ENCODE data around the gene HTR1A.

Gene HTR1A

GRCh38 chr5:63962279-63962678, at the start of gene HTR1A:
Gene HTR1A, minus strand, starts transcription at chr5:63962445. Its CDS starts 726 bp downstream, at chr5:63961719.
- DNase-seq (ENCODE audit: low read depth in 2 of 3, low spot score in 2 of 3), result no peak

- no peak for DNase-seq (ENCODE audit: low read depth in 2 of 3, low spot score in 2 of 3)
These were observed 41.7 kb upstream of the HTR1A start for GRCh38 chr5:64003966-64004365.

GRCh38 chr5:64000096-64000495, 37.9 kb upstream of the HTR1A start:
- no peak for DNase-seq (ENCODE audit: low read depth in 2 of 3, low spot score in 2 of 3)

DNA sequence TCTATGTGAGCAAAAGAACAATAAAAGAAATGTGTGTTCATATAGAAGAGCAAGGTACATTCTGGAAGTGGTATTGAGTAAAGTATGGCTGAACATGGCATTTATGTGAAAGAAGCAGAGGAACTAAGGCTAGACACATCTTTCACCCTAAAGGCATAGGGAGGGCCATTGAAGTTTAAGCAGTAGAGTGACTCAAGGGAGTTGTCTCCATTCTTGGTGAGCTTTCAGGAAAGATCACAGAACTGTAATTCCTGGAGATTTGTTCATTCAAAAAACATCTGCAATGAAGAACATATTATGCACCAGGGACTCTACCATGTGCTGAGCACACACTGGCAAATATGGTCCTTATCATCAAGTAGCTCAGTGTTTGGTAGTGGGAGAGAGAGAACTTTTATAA, 24.8 kb upstream of the HTR1A start:
- no peak for DNase-seq (ENCODE audit: low read depth in 2 of 3, low spot score in 2 of 3)

DNA sequence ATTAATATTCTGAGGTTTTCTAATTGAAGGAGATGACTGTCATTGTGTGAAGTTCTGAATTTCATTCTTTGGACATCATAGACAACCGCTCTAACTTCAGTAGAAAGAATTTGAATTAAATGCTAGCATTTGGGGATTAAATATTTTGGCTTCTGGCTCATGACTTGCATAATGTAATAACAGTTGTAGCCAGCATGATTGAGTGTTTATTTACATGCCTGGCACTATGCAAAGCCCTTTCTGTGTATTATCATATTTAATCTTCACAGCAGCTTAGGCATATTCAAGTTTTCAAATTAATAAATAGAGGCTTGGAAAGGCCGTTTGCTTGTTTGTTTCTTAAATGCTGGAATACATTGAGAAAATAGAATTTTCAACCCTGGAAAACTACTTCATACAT, 19.6 kb upstream of the HTR1A start:
- DNase-seq (ENCODE audit: low read depth in 2 of 3, low spot score in 2 of 3), result no peak

DNA sequence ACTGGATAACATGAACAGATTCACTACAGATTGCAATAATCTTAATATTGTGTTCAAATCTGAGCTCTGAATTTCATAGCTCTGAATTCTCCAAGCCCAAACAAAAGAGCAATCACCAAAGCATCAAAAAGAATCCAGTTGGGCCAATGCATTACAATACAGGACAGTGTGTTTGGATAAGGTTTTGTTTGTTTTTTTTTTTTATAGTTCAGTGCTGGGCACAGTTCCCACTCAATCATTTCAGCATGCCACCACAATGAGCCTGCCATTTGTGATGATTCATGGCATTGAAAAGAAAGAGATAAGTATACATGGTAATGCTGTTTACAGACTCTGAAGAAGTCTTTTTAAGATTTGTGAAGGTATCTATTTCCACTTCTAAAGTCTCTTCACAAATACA, 1.7 kb upstream of the HTR1A start:
- no peak for DNase-seq (ENCODE audit: low read depth in 2 of 3, low spot score in 2 of 3)

DNA sequence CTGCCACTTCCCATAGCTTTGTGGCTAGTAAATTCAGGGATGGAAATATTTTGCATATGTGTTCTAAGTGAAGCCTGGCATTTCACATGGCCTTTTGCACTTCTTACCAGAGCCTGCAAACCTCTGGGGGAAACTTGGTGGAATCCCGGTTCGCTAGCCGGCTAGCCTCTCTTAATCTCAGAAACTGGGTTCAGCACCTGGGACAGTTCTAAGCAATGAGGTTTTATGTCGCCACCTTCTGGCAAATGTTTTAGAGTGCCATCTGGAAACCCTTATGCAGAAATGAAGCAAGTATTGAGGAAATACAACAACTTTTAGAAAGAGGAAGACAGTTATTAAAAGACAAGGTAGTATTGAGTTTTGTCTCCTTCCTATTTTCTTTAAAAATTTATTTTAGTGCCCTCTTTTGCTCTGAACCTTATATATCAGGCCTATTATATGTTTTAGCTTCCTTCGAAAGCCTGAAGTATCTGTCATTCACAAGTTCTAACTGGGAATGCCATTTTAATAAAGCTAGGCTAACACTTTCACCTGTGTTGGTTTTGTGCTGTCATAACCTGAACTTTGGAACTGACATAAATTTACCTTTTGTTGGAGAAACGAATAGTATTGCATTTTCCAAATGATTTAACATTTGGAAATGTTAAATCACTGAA, 963 bp upstream of the HTR1A start:
- no peak for DNase-seq (ENCODE audit: low read depth in 2 of 3, low spot score in 2 of 3)

- DNase-seq (ENCODE audit: low read depth in 2 of 3, low spot score in 2 of 3), result no peak
These were observed 565 bp downstream of the HTR1A start for GRCh38 chr5:63961598-63962161.

- DNase-seq (ENCODE audit: low read depth in 2 of 3, low spot score in 2 of 3), result no peak
These were observed 1.1 kb downstream of the HTR1A start for GRCh38 chr5:63961125-63961597.

- no peak for DNase-seq (ENCODE audit: low read depth in 2 of 3, low spot score in 2 of 3)
These were observed 1.6 kb downstream of the HTR1A start for GRCh38 chr5:63960646-63961045.

- DNase-seq (ENCODE audit: low read depth in 2 of 3, low spot score in 2 of 3), result no peak
These were observed 2.9 kb downstream of the HTR1A start for GRCh38 chr5:63959177-63959982.

DNA sequence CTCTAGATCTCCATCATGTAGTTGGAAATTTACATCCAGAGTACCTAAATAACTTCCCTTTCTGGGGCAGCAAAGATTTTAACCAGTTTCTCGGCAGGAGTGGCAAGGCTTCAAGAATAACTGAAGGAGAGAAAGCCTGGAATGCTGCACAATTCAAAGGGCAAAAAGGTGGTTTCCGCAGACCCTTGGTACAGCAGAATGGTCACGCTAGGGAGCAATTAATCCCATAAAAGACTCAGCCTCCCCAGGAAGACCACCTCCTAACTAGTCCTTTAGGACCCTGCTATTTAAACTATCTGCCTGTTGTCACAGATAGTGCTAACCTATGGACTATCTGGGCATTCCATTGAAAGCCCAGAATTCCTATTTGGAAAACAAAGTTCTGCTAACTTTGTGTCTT, 3.6 kb downstream of the HTR1A start:
- DNase-seq (ENCODE audit: low read depth in 2 of 3, low spot score in 2 of 3), result no peak

GRCh38 chr5:63957617-63958016, 4.6 kb downstream of the HTR1A start:
- DNase-seq (ENCODE audit: low read depth in 2 of 3, low spot score in 2 of 3), result no peak

- DNase-seq (ENCODE audit: low read depth in 2 of 3, low spot score in 2 of 3), result no peak
These were observed 9.0 kb downstream of the HTR1A start for GRCh38 chr5:63953217-63953616.

- no peak for DNase-seq (ENCODE audit: low read depth in 2 of 3, low spot score in 2 of 3)
These were observed 27.1 kb downstream of the HTR1A start for GRCh38 chr5:63935103-63935502.

DNA sequence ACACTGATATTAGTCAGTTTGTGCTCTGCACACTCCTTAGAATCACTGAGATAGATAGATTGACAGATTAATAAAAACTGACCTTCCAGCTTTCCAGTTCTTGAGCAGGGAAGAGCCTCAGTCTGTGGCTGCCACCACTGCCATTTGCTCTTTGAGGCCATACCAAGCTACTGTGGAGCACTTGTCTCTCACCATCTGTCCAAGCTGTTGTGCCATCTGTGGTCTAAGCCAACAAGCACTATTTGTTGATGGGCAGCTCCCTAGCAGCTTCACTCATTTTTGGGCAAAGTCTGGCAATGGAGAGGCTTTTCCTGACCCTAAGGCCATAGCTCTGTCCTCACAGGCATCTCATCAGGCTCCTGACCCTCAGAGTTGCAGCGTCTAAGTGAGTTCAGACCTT, 30.4 kb downstream of the HTR1A start:
- DNase-seq (ENCODE audit: low read depth in 2 of 3, low spot score in 2 of 3), result no peak

DNA sequence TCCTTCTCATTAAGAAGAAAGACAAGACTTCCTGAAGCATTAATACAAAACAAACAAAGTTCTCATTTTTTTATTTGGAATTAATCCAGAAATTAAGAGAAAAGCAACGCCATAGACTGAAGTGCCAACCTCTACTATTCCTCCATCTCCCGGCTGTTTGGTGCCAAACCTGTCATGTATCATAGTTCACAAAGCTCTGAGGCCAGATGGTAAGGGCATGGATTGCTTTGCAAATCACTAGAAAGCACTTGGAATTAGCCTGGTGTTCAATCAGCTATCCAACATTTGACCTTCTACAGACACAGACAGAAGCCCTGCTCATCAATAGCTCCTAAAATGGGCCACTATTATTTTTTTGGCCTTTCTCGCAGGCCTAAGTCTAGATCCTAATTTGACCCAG, 33.8 kb downstream of the HTR1A start:
- no peak for DNase-seq (ENCODE audit: low read depth in 2 of 3, low spot score in 2 of 3)

DNA sequence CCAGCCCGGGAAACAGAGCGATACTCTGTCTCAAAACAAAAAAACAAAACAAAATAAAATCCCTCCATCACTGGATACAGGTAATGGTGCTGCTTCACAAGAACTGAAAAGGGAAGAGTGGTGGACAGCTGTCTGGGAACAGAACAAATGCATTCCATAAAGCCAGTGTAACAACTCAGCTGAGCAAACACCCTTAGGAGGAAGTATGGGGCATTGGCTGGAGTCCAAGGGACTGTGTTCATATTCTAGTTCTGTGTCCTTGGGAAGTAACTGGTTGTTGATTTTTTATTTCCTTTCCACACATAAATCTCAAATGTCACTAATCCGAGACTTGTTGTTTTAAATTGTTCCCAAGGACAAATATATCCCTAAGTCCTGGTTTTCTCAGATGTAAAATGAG, 38.3 kb downstream of the HTR1A start:
- DNase-seq (ENCODE audit: low read depth in 2 of 3, low spot score in 2 of 3), result no peak

GRCh38 chr5:63919763-63920478, 42.3 kb downstream of the HTR1A start:
- DNase-seq (ENCODE audit: low read depth in 2 of 3, low spot score in 2 of 3), result no peak

DNA sequence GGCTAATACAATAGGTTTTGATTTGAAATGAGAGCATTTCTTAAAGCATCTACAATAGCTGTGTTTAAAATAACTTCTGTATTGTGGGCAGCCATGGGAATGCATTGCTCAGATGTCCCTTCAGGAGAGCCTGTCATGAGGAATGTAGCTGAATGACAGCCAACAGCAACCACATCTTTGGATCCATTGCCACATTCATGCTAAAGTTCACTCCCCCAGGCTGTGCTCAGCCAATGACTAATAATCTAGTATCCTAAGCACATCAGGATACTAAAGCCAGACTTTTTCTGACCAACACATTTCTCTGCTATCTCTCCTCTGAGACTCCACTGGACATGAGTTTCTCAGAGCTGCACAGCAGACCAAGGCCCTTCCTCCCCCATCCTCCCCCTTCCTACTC, 45.5 kb downstream of the HTR1A start:
- DNase-seq (ENCODE audit: low read depth in 2 of 3, low spot score in 2 of 3), result no peak

DNA sequence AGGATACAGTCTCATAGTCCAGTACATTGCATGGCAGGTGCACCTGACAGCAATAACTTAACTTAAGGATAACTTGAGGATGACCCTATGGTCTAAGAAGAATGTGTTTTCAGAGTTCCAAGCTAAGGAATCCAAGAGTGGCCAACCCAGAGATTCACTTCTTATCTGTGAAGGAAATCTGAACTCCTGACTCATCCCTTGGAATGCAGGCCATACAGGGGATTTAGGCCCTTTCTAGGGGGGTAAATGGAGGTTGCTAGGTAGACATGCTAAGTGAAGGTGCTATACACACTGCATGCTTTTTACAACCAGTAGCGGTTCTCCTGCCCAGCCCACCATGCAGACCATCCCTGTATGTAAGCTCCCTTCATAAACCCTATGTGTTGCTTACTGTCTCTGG, 50.4 kb downstream of the HTR1A start:
- no peak for DNase-seq (ENCODE audit: low read depth in 2 of 3, low spot score in 2 of 3)

Measured in activated CD8-positive, alpha-beta memory T cell treated with anti-CD3 and anti-CD28 coated beads for 48 hours (primary cell).